Upper lobe of right lung (tissue), 1 donor: Measurements from ENCODE around the gene ZBTB7C. TPM values are rescaled to one million over a fixed set of nuclear protein-coding genes. Genes with fewer than 3 reads are reported as not detected.

Source experiments
- ATAC-seq: fragments of 200-7000 bp; cut with Tn5 transposase; one replicate; pipeline ENCODE4 v1.9.1; 2020; ENCODE audit warnings: mild to moderate bottlenecking, moderate library complexity
- DNase-seq: peaks from one replicate; pipeline ENCODE4 v3.0.0-alpha.2; 2020
- H3K27ac ChIP-seq: fragments of 200-600 bp; one replicate; pipeline ENCODE4 v1.8.0; 2022
- H3K27me3 ChIP-seq: fragments of 200-600 bp; one replicate; pipeline ENCODE4 v1.8.0; 2022; ENCODE audit warnings: mild to moderate bottlenecking
- H3K36me3 ChIP-seq: fragments of 200-600 bp; one replicate; pipeline ENCODE4 v1.8.0; 2022
- H3K4me1 ChIP-seq: fragments of 200-600 bp; one replicate; pipeline ENCODE4 v1.8.0; 2022
- H3K4me3 ChIP-seq: fragments of 200-600 bp; one replicate; pipeline ENCODE4 v1.8.0; 2022; ENCODE audit warnings: mild to moderate bottlenecking
- H3K9me3 ChIP-seq: fragments of 200-600 bp; one replicate; pipeline ENCODE4 v1.8.0; 2022
- intact Hi-C: fragments of 100-400 bp; cut with DNase I; formaldehyde crosslinking; loops from one replicate; pipeline ENCODE4 v1.11.0; 2022
- total RNA-seq: library from RNA; stranded (reverse); fragmentation: NEBNext Ultra II Directional; extraction: Animal tissue kit (Norgen Biotek cat#: 25700); gene quantifications from one replicate; pipeline ENCODE4 v1.2.1, GENCODE V29; 2021
- TF ChIP-seq, protein P1 (sequence below): fragments of 200-600 bp; IDR thresholded peaks from one replicate; pipeline ENCODE4 v1.8.0; 2022; ENCODE audit warnings: antibody characterized with exemption
- donor health status: DM: no; HTN: yes; CAD: no; lungs with severe emphysema.

Gene ZBTB7C
- total RNA-seq, 1 donor from 2014 or later = 17.7 TPM

DNA sequence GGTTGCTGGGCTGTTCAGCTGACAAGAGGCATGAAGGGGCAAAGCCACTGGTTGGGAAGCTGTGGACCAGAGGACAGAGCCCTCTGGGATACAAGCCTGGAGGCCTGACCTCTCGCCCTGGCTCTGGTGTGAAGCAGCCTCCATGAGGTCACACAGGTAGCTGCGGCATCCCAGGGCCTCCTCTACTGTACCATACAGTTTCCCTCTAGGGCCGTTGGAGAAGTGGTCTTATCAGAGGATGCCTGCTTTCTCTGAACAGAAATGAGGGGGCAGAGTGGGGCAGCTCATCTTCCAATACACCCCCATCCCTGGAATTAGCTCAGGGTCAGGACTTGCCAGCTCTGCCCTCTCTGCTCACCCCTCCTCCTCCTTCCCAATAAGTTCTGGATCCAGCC is 343.6 kb downstream of the ZBTB7C start:
- TF ChIP-seq, protein P1, sequence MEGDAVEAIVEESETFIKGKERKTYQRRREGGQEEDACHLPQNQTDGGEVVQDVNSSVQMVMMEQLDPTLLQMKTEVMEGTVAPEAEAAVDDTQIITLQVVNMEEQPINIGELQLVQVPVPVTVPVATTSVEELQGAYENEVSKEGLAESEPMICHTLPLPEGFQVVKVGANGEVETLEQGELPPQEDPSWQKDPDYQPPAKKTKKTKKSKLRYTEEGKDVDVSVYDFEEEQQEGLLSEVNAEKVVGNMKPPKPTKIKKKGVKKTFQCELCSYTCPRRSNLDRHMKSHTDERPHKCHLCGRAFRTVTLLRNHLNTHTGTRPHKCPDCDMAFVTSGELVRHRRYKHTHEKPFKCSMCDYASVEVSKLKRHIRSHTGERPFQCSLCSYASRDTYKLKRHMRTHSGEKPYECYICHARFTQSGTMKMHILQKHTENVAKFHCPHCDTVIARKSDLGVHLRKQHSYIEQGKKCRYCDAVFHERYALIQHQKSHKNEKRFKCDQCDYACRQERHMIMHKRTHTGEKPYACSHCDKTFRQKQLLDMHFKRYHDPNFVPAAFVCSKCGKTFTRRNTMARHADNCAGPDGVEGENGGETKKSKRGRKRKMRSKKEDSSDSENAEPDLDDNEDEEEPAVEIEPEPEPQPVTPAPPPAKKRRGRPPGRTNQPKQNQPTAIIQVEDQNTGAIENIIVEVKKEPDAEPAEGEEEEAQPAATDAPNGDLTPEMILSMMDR = no peak
- H3K4me3 ChIP-seq = no peak overlapping the region
- H3K9me3 ChIP-seq = no peaks in the 10 kb centered on the region
- no peaks in the 10 kb centered on the region for H3K4me1 ChIP-seq
- intact Hi-C loops = no loop called here
- H3K27ac ChIP-seq = no peak overlapping the region
- ATAC-seq (no peak), DNase-seq (no peak)
- no peaks in the 10 kb centered on the region for H3K36me3 ChIP-seq
- no peaks in the 10 kb centered on the region for H3K27me3 ChIP-seq

GRCh38 chr18:48064978-48065600 is 344.1 kb downstream of the ZBTB7C start:
- H3K27me3 ChIP-seq = no peaks in the 10 kb centered on the region
- intact Hi-C loops = no loop called here
- H3K36me3 ChIP-seq = no peaks in the 10 kb centered on the region
- no peaks in the 10 kb centered on the region for H3K9me3 ChIP-seq
- no peak for ATAC-seq
- no peaks in the 10 kb centered on the region for H3K4me1 ChIP-seq
- no peak overlapping the region for H3K27ac ChIP-seq
- DNase-seq = no peak
- TF ChIP-seq, protein P1 = no peak
- no peak overlapping the region for H3K4me3 ChIP-seq

GRCh38 chr18:48061781-48062570 is 347.2 kb downstream of the ZBTB7C start:
- Histone ChIP-seq H3K4me3 (no peak overlapping the region), H3K36me3 (no peaks in the 10 kb centered on the region), H3K27me3 (no peaks in the 10 kb centered on the region), H3K9me3 (no peaks in the 10 kb centered on the region), H3K4me1 (no peaks in the 10 kb centered on the region), H3K27ac (no peak overlapping the region)
- intact Hi-C loops = no loop called here
- ATAC-seq = no peak
- TF ChIP-seq, protein P1 = no peak
- DNase-seq = peak; percentile 10

GRCh38 chr18:48060970-48061369 is 348.2 kb downstream of the ZBTB7C start:
- DNase-seq = no peak
- intact Hi-C loops = no loop called here
- Histone ChIP-seq H3K4me1 (no peaks in the 10 kb centered on the region), H3K4me3 (no peak overlapping the region), H3K27me3 (no peaks in the 10 kb centered on the region), H3K27ac (no peak overlapping the region), H3K9me3 (no peaks in the 10 kb centered on the region), H3K36me3 (no peaks in the 10 kb centered on the region)
- ATAC-seq = no peak
- TF ChIP-seq, protein P1 = no peak

GRCh38 chr18:48060346-48060745 is 348.8 kb downstream of the ZBTB7C start:
- Histone ChIP-seq H3K27me3 (no peaks in the 10 kb centered on the region), H3K9me3 (no peaks in the 10 kb centered on the region), H3K27ac (no peak overlapping the region), H3K4me1 (no peaks in the 10 kb centered on the region), H3K4me3 (no peak overlapping the region), H3K36me3 (no peaks in the 10 kb centered on the region)
- ATAC-seq = no peak
- TF ChIP-seq, protein P1 = no peak
- DNase-seq = peak; percentile 19
- intact Hi-C loops = no loop called here
